ENCODE data around the gene QDPR.
"Not testable (repeated sequence)": the region's sequence is repeated elsewhere in the genome, so short reads cannot be mapped to it uniquely, and the experiment has no call there.

Gene QDPR

GRCh38 chr4:17489721-17490120, 22.2 kb downstream of the QDPR start:
- DNase-seq = no peak

GRCh38 chr4:17489123-17489522, 22.8 kb downstream of the QDPR start:
- DNase-seq = no peak

GRCh38 chr4:17482716-17483115, 29.2 kb downstream of the QDPR start:
- no peak for DNase-seq

GRCh38 chr4:17480955-17481354, 30.9 kb downstream of the QDPR start:
- no peak for DNase-seq

- DNase-seq = no peak
Observed at GRCh38 chr4:17480210-17480927, 31.5 kb downstream of the QDPR start.

GRCh38 chr4:17477774-17478472, 34.0 kb downstream of the QDPR start:
- no peak for DNase-seq

GRCh38 chr4:17476853-17477252, 35.0 kb downstream of the QDPR start:
- DNase-seq = no peak

GRCh38 chr4:17475481-17475880, 36.4 kb downstream of the QDPR start:
- DNase-seq = no peak

GRCh38 chr4:17469931-17470674, 41.8 kb downstream of the QDPR start:
- no peak for DNase-seq

- no peak for DNase-seq
Observed at GRCh38 chr4:17468619-17469221, 43.2 kb downstream of the QDPR start.

- DNase-seq = no peak
Observed at GRCh38 chr4:17463606-17464005, 48.3 kb downstream of the QDPR start.

GRCh38 chr4:17450269-17450804, 61.6 kb downstream of the QDPR start:
- no peak for DNase-seq

- DNase-seq = no peak
Observed at GRCh38 chr4:17448689-17449088, 63.2 kb downstream of the QDPR start.

GRCh38 chr4:17447675-17448298, 64.1 kb downstream of the QDPR start:
- peak; percentile 29 to 46 for DNase-seq

- no peak for DNase-seq
Observed at GRCh38 chr4:17447056-17447455, 64.8 kb downstream of the QDPR start.

- not testable (repeated sequence) for DNase-seq
Observed at GRCh38 chr4:17442477-17442876, 69.4 kb downstream of the QDPR start.

- no peak for DNase-seq
Observed at GRCh38 chr4:17437396-17437795, 74.5 kb downstream of the QDPR start.

- DNase-seq = no peak
Observed at GRCh38 chr4:17436750-17437090, 75.2 kb downstream of the QDPR start.

Measured in activated CD4-positive, alpha-beta T cell treated with anti-CD3 and anti-CD28 coated beads, Interleukin-2, amount 50 U/mL, for 4 hours (primary cell).